Neural cell (in vitro differentiated cells): Measurements from ENCODE around the gene AFF3.

Experiments used
- CTCF ChIP-seq: fragments of 450-650 bp; IDR thresholded peaks from 2 replicates; pipeline ENCODE4 v1.5.1; 2014; ENCODE audit warnings: antibody characterized with exemption, mild to moderate bottlenecking, moderate library complexity; ENCODE audit not compliant: poor library complexity, severe bottlenecking
- EP300 ChIP-seq: fragments of 450-650 bp; conservative IDR thresholded peaks from 2 replicates; pipeline ENCODE4 v1.6.1; 2014; ENCODE audit warnings: antibody characterized with exemption, mild to moderate bottlenecking, moderate library complexity; ENCODE audit not compliant: poor library complexity, severe bottlenecking
- EZH2 ChIP-seq: fragments of 200-600, 300-800 bp; shearing (Covaris generic), sonication (generic); IDR thresholded peaks from 2 replicates; pipeline ENCODE4 v1.6.1; 2014; ENCODE audit warnings: antibody characterized with exemption, low read length, borderline replicate concordance, mild to moderate bottlenecking; ENCODE audit not compliant: insufficient read depth, poor library complexity, severe bottlenecking
- MXI1 ChIP-seq: fragments of 450-650 bp; conservative IDR thresholded peaks from 2 replicates; pipeline ENCODE4 v1.6.1; 2014; ENCODE audit warnings: antibody characterized with exemption, mild to moderate bottlenecking; ENCODE audit not compliant: poor library complexity, severe bottlenecking
- POLR2AphosphoS5 ChIP-seq: IDR thresholded peaks from 2 replicates; pipeline ENCODE4 v1.6.1; 2012
- RAD21 ChIP-seq: fragments of 450-650 bp; conservative IDR thresholded peaks from 2 replicates; pipeline ENCODE4 v1.6.1; 2014; ENCODE audit warnings: antibody characterized with exemption, mild to moderate bottlenecking, moderate library complexity
- SMC3 ChIP-seq: fragments of 450-650 bp; conservative IDR thresholded peaks from 2 replicates; pipeline ENCODE4 v1.6.1; 2014; ENCODE audit warnings: antibody characterized with exemption, mild to moderate bottlenecking, moderate library complexity; ENCODE audit not compliant: poor library complexity

- TF ChIP-seq CTCF (no peak), POLR2AphosphoS5 (no peak), EZH2 (no peak), RAD21 (no peak), MXI1 (no peak), SMC3 (no peak), EP300 (no peak)
These were observed 467.2 kb downstream of the AFF3 start for GRCh38 chr2:99675130-99675661.
